Breast epithelium (tissue), 3 donors: Measurements from ENCODE around the gene ATP2C2.

ENCODE experiments used
- CTCF ChIP-seq, 3 donors: fragments of 450-650 bp; IDR thresholded peaks; one replicate each; pipeline ENCODE4 v1.5.1; 2016 to 2017; ENCODE audit warnings: antibody characterized with exemption in 3 of 3, mild to moderate bottlenecking in 3 of 3, moderate library complexity in 3 of 3
- POLR2AphosphoS5 ChIP-seq, 3 donors: sonication (generic); formaldehyde crosslinking; IDR thresholded peaks; one replicate each; pipeline ENCODE4 v1.6.1; 2017; ENCODE audit warnings: antibody characterized with exemption in 3 of 3

- TF ChIP-seq POLR2AphosphoS5 (IDR thresholded peaks at IDR 0.05) (no peak), CTCF (IDR thresholded peaks at IDR 0.05) (no peak)
Observed at GRCh38 chr16:84476401-84476800, 108.1 kb downstream of the ATP2C2 start.
